K562 (cell line): ENCODE data around the gene PPP3CA. TPM values are rescaled to one million over a fixed set of nuclear protein-coding genes. Genes with fewer than 3 reads are reported as not detected.

Source experiments
- ATAC-seq: fragments of 200-7000 bp; cut with Tn5 transposase; 3 replicates; pipeline ENCODE4 v1.9.1; 2020; ENCODE audit warnings: moderate library complexity
- BruUV-seq: library from RNA; stranded (reverse); fragments of 400-500 nt; replicated peaks from 2 replicates; lab custom pipeline; 2021; lab: Mats Ljungman, UMichigan
- CTCF ChIA-PET: fragments of 300-600 bp; formaldehyde crosslinking; extraction: SDS; loops from one replicate; lab custom pipeline; 2021; ENCODE audit warnings: low intra/inter-chr PET ratio; lab: Yijun Ruan, JAX
- POLR2A ChIA-PET: fragments of 300-600, 350-650 bp; sonication (Branson Sonifier 250); formaldehyde crosslinking; extraction: SDS; loops from one replicate; lab custom pipeline; 2021; ENCODE audit warnings: antibody characterized with exemption, inconsistent platforms; lab: Yijun Ruan, JAX
- DNase-seq, 4 experiments: peaks; one replicate each; pipeline versions ENCODE4 v3.0.0 to v3.0.0-alpha.2; 2011 to 2018; ENCODE audit warnings: low spot score in 3 of 4, mixed read lengths in 3 of 4; ENCODE audit errors: extremely low read depth in 1 of 4
- FAIRE-seq: peaks from 2 replicates; lab custom pipeline; 2011; peaks lifted over from hg19 to GRCh38; lab: Jason Lieb, UNC
- H2AFZ ChIP-seq: 2 replicates; pipeline ENCODE4 v1.6.0; 2011; ENCODE audit warnings: low read depth, low read length, control low read depth, inconsistent platforms
- H3K27ac ChIP-seq: fragments of 200-600 bp; 3 replicates; pipeline ENCODE4 v1.8.0; 2011; ENCODE audit warnings: low read depth, mild to moderate bottlenecking, control low read depth, inconsistent platforms, low read length, moderate library complexity, mixed read lengths; ENCODE audit errors: extremely low read depth
- H3K27me3 ChIP-seq, 2 experiments: fragments of 300-600 bp in 1 of 2; 2 replicates in 1 of 2; 3 replicates in 1 of 2; pipeline versions ENCODE4 v1.6.0 to v1.8.0; 2011; ENCODE audit warnings: inconsistent platforms in 2 of 2, low read length in 2 of 2, mild to moderate bottlenecking in 1 of 2, mixed read lengths in 1 of 2, moderate library complexity in 1 of 2; ENCODE audit not compliant: control insufficient read depth in 2 of 2, insufficient read depth in 2 of 2
- H3K36me3 ChIP-seq: fragments of 300-600 bp; 3 replicates; pipeline ENCODE4 v1.8.0; 2011; ENCODE audit warnings: mild to moderate bottlenecking, low read length, inconsistent platforms; ENCODE audit not compliant: control insufficient read depth, insufficient read depth
- H3K4me1 ChIP-seq, 2 experiments: fragments of 200-600 bp in 1 of 2; replicated peaks in 1 of 2; 2 replicates in 1 of 2; 3 replicates in 1 of 2; pipeline versions ENCODE4 v1.5.1 to v1.8.0; 2011; ENCODE audit warnings: inconsistent platforms in 2 of 2, low read length in 2 of 2, mild to moderate bottlenecking in 1 of 2, mixed read lengths in 1 of 2, moderate library complexity in 1 of 2; ENCODE audit not compliant: control insufficient read depth in 2 of 2, insufficient read depth in 2 of 2
- H3K4me2 ChIP-seq: 2 replicates; pipeline ENCODE4 v1.6.1; 2011; ENCODE audit warnings: low read length, control low read depth, inconsistent platforms, mixed read lengths; ENCODE audit not compliant: insufficient read depth
- H3K4me3 ChIP-seq: fragments of 200-600 bp; sonication (generic), shearing (Covaris generic); 2 replicates; pipeline ENCODE4 v1.5.1; 2016; ENCODE audit warnings: control low read depth, inconsistent platforms
- H3K79me2 ChIP-seq: fragments of 200-600 bp; 3 replicates; pipeline ENCODE4 v1.8.0; 2011; ENCODE audit warnings: low read length, inconsistent platforms; ENCODE audit not compliant: control insufficient read depth, insufficient read depth
- H3K9ac ChIP-seq, 2 experiments: 2 replicates each; pipeline versions ENCODE4 v1.6.0 to v1.6.1; 2011; ENCODE audit warnings: low read depth in 2 of 2, low read length in 2 of 2, control low read depth in 1 of 2, inconsistent platforms in 1 of 2, mild to moderate bottlenecking in 1 of 2, mixed read lengths in 1 of 2; ENCODE audit not compliant: insufficient read depth in 1 of 2
- H3K9me1 ChIP-seq: one replicate; pipeline ENCODE4 v1.6.0; 2011; ENCODE audit warnings: inconsistent platforms, mild to moderate bottlenecking, low read length, moderate library complexity; ENCODE audit not compliant: control insufficient read depth, insufficient read depth
- H3K9me3 ChIP-seq: replicated peaks from 2 replicates; pipeline ENCODE4 v1.5.1; 2011; ENCODE audit warnings: low read depth, low read length, inconsistent platforms; ENCODE audit not compliant: control insufficient read depth, insufficient read depth
- H4K20me1 ChIP-seq: replicated peaks from 2 replicates; pipeline ENCODE4 v1.6.1; 2011; ENCODE audit warnings: low read length, inconsistent platforms, mixed read lengths; ENCODE audit not compliant: control insufficient read depth, insufficient read depth
- ASH1L ChIP-seq: fragments of 450-650 bp; IDR thresholded peaks from 2 replicates; pipeline ENCODE4 v1.6.1; 2018; ENCODE audit warnings: borderline replicate concordance, mild to moderate bottlenecking, low read depth; ENCODE audit not compliant: partially characterized antibody
- ATF1 ChIP-seq, 2 experiments: fragments of 450-650 bp in 1 of 2; IDR thresholded peaks; 2 replicates each; pipeline ENCODE4 v1.6.1; 2016; ENCODE audit warnings: missing compliant biosample characterization in 1 of 2, missing genetic modification characterization in 1 of 2
- CBX5 ChIP-seq: IDR thresholded peaks from 2 replicates; pipeline ENCODE4 v1.6.1; 2014; ENCODE audit warnings: low read depth, borderline replicate concordance
- ERF ChIP-seq: fragments of 450-650 bp; formaldehyde crosslinking; IDR thresholded peaks from 2 replicates; pipeline ENCODE4 v1.4.0; 2020; ENCODE audit warnings: mild to moderate bottlenecking, mixed read lengths
- HDAC1 ChIP-seq, 2 experiments: fragments of 450-650 bp; IDR thresholded peaks; 2 replicates each; pipeline ENCODE4 v1.6.1; 2016 to 2017; ENCODE audit warnings: inconsistent platforms in 1 of 2, mild to moderate bottlenecking in 1 of 2, moderate library complexity in 1 of 2
- HIVEP1 ChIP-seq: fragments of 250-450 bp; sonication (Bioruptor Pico); IDR thresholded peaks from 2 replicates; pipeline ENCODE4 v1.4.0; 2020; ENCODE audit warnings: mild to moderate bottlenecking
- ILK ChIP-seq: fragments of 450-650 bp; IDR thresholded peaks from 2 replicates; pipeline ENCODE4 v1.6.1; 2016; ENCODE audit warnings: missing genetic modification characterization, low read depth, mild to moderate bottlenecking, missing compliant biosample characterization, moderate library complexity, borderline replicate concordance
- NONO ChIP-seq, 2 experiments: fragments of 200-400 bp in 1 of 2; fragments of 450-650 bp in 1 of 2; formaldehyde crosslinking in 1 of 2; IDR thresholded peaks; 2 replicates each; pipeline ENCODE4 v1.6.1; 2017; ENCODE audit warnings: low read depth in 2 of 2, mild to moderate bottlenecking in 2 of 2, moderate library complexity in 2 of 2, low read length in 1 of 2
- STAT5B ChIP-seq: fragments of 250-450 bp; sonication (Bioruptor Pico); IDR thresholded peaks from 2 replicates; pipeline ENCODE4 v1.8.0; 2021; ENCODE audit warnings: mild to moderate bottlenecking, inconsistent platforms
- TAF7 ChIP-seq: fragments of 450-650 bp; IDR thresholded peaks from 2 replicates; pipeline ENCODE4 v1.6.1; 2016; ENCODE audit warnings: missing genetic modification characterization, missing compliant biosample characterization
- TAL1 ChIP-seq: fragments of 450-650 bp; IDR thresholded peaks from 2 replicates; pipeline ENCODE4 v1.6.1; 2016; ENCODE audit warnings: mild to moderate bottlenecking
- ZNF133 ChIP-seq: fragments of 250-450 bp; sonication (Bioruptor Pico); IDR thresholded peaks from 2 replicates; pipeline ENCODE4 v1.4.0; 2020; ENCODE audit warnings: mild to moderate bottlenecking
- ZNF274 ChIP-seq: IDR thresholded peaks from 2 replicates; pipeline ENCODE4 v1.6.1; 2011; ENCODE audit warnings: low read depth, mild to moderate bottlenecking, low read length, moderate library complexity, borderline replicate concordance
- ZNF436 ChIP-seq: fragments of 250-450, 450-650 bp; sonication (Bioruptor Pico); formaldehyde crosslinking; IDR thresholded peaks from 2 replicates; pipeline ENCODE4 v1.7.0; 2020; ENCODE audit warnings: mild to moderate bottlenecking
- WGBS: fragments of 100-300 bp; shearing (Covaris generic); methylation state at CpG from one replicate; pipeline ENCODE4 v1.1.6; 2016; ENCODE audit warnings: low coverage, mixed read lengths; ENCODE audit not compliant: insufficient coverage; ENCODE audit errors: missing lambda C conversion rate; 5-methylcytosine and 5-hydroxymethylcytosine counted together
- in situ Hi-C: fragments of 300-500 bp; cut with MboI; formaldehyde crosslinking; loops from 4 replicates; pipeline ENCODE4 v1.15.0; 2018; ENCODE audit warnings: inconsistent platforms, mixed read lengths
- intact Hi-C: fragments of 100-400 bp; cut with micrococcal nuclease; formaldehyde crosslinking; loops from 2 replicates; pipeline ENCODE4 v1.14.2; 2022
- polyA plus RNA-seq, 8 experiments: library from polyadenylated mRNA; depleted of rRNA in 4 of 8; stranded (reverse) in 5 of 8; unstranded in 3 of 8; fragments of >200 nt; fragmentation: Nextera tagmentation in 2 of 8; fragmentation: Illumina TruSeq in 1 of 8; extraction: Ambion mirVana in 2 of 8; extraction: Trizol in 1 of 8; gene quantifications; 2 replicates each; pipeline versions ENCODE4 v1.2.1 to v1.2.3, GENCODE V29; 2011 to 2014; ENCODE audit warnings: inconsistent platforms in 1 of 8, missing spikeins in 1 of 8
- total RNA-seq, 7 experiments: library from RNA; depleted of rRNA in 6 of 7; stranded (reverse); fragments of >200 nt in 6 of 7; fragmentation: Illumina TruSeq in 2 of 7; extraction: Trizol in 2 of 7; gene quantifications; 2 replicates each; pipeline versions ENCODE4 v1.2.1 to v1.2.3, GENCODE V29; 2011 to 2021; ENCODE audit warnings: low replicate concordance in 1 of 7
- TF ChIP-seq, protein P1 (sequence below), 2 experiments: fragments of 150-350 bp in 1 of 2; IDR thresholded peaks; 2 replicates each; pipeline ENCODE4 v1.6.1; 2012 to 2016; ENCODE audit warnings: low read depth in 2 of 2, low read length in 2 of 2, mild to moderate bottlenecking in 1 of 2, moderate library complexity in 1 of 2
- TF ChIP-seq, protein P2 (sequence below): sonication (generic); formaldehyde crosslinking; IDR thresholded peaks from 2 replicates; pipeline ENCODE4 v1.8.1; 2022; ENCODE audit warnings: missing genetic modification reagents

The PPP3CA gene
- total and polyA plus RNA-seq, 9 of the 15 experiments (the other 6 are each of a cell fraction or from before 2014, with no cell fraction given), result 0.94 to 3.2 (median 1.6) TPM

DNA sequence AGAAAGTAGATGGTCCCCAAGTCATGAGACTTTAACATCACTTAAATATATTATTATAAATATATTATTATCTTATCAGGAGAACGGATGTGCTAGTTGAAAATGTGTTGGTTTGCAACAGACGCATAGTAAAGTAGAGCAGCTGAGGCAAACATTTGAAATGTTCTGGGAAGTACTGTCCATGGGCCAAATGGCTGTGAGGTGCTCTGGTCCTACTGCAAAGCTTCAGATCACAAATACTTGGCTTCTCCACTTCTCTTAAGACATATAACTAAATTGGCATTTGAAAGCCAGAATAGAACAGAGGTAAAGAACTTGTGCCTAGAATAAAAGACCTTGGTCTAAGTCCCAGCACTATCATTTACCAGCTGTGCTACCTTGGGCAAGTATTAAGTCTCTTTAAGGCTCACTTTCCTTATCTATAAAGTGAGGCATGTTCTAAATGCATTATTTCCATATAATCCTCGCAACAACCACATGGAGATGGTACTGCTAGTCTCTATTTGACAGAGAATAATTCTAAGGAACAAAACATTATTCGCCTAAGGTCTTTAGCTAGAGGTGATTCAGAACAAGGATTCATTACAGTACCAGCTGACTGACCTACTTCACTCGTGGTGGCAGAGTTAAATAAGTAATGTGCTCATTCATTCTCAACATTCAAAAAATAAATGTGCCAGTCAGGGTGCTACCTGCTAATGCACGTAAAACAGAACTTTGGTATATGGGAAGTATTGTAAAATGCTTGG, 297.1 kb downstream of the PPP3CA start:
- Histone ChIP-seq H3K9me1 (no peaks in the 10 kb centered on the region), H3K4me1 (no peaks in the 10 kb centered on the region), H3K9ac (no peak overlapping the region), H2AFZ (no peak overlapping the region), H3K27me3 (no peaks in the 10 kb centered on the region), H4K20me1 (no peaks in the 10 kb centered on the region), H3K4me2 (no peak overlapping the region), H3K36me3 (no peaks in the 10 kb centered on the region), H3K27ac (no peak overlapping the region), H3K9me3 (no peaks in the 10 kb centered on the region), H3K79me2 (no peaks in the 10 kb centered on the region), H3K4me3 (no peak overlapping the region)
- ChIA-PET CTCF (no interaction called here), POLR2A (interaction anchor here (0.6 kb wide), 1 partner anchor 55 kb away, joined by 3 read pairs; no protein-coding TSS in a partner anchor)
- intact Hi-C loops, result no loop called here
- TF ChIP-seq CBX5 (no peak), ERF (CRISPR knock-in tag) (no peak), TAL1 (no peak), ASH1L (no peak), ILK (no peak), TAF7 (tag) (no peak), ZNF436 (CRISPR knock-in tag) (no peak), NONO (IDR thresholded peaks at IDR 0.05; ENCODE audit: low read depth in 2 of 2, low read length in 1 of 2) (no peak), ZNF274 (no peak), ATF1 (CRISPR knock-in tag; IDR thresholded peaks at IDR 0.05) (no peak), ATF1 (tag; IDR thresholded peaks at IDR 0.05) (no peak), ZNF133 (CRISPR knock-in tag) (no peak), HDAC1 (IDR thresholded peaks at IDR 0.05) (no peak), HIVEP1 (CRISPR knock-in tag) (no peak), STAT5B (CRISPR knock-in tag) (no peak)
- TF ChIP-seq, protein P1, sequence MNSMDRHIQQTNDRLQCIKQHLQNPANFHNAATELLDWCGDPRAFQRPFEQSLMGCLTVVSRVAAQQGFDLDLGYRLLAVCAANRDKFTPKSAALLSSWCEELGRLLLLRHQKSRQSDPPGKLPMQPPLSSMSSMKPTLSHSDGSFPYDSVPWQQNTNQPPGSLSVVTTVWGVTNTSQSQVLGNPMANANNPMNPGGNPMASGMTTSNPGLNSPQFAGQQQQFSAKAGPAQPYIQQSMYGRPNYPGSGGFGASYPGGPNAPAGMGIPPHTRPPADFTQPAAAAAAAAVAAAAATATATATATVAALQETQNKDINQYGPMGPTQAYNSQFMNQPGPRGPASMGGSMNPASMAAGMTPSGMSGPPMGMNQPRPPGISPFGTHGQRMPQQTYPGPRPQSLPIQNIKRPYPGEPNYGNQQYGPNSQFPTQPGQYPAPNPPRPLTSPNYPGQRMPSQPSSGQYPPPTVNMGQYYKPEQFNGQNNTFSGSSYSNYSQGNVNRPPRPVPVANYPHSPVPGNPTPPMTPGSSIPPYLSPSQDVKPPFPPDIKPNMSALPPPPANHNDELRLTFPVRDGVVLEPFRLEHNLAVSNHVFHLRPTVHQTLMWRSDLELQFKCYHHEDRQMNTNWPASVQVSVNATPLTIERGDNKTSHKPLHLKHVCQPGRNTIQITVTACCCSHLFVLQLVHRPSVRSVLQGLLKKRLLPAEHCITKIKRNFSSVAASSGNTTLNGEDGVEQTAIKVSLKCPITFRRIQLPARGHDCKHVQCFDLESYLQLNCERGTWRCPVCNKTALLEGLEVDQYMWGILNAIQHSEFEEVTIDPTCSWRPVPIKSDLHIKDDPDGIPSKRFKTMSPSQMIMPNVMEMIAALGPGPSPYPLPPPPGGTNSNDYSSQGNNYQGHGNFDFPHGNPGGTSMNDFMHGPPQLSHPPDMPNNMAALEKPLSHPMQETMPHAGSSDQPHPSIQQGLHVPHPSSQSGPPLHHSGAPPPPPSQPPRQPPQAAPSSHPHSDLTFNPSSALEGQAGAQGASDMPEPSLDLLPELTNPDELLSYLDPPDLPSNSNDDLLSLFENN (IDR thresholded peaks at IDR 0.05; ENCODE audit: low read depth in 2 of 2, low read length in 2 of 2), result no peak
- TF ChIP-seq, protein P2, sequence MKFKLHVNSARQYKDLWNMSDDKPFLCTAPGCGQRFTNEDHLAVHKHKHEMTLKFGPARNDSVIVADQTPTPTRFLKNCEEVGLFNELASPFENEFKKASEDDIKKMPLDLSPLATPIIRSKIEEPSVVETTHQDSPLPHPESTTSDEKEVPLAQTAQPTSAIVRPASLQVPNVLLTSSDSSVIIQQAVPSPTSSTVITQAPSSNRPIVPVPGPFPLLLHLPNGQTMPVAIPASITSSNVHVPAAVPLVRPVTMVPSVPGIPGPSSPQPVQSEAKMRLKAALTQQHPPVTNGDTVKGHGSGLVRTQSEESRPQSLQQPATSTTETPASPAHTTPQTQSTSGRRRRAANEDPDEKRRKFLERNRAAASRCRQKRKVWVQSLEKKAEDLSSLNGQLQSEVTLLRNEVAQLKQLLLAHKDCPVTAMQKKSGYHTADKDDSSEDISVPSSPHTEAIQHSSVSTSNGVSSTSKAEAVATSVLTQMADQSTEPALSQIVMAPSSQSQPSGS (CRISPR knock-in tag), result no peak
- DNase-seq (no peak), FAIRE-seq (no peak), ATAC-seq (no peak)
- in situ Hi-C loops, result no loop called here
- WGBS, result 0% methylated on average over 6 of the region's 6 CpGs
- no TSS peak for BruUV-seq
